ENCODE data around the gene ACVR1B. TPM values are rescaled to one million over a fixed set of nuclear protein-coding genes. Genes with fewer than 3 reads are reported as not detected.

ACVR1B gene
- total and polyA plus RNA-seq, 2 donors (not counting 1 experiment from before 2014, with no cell fraction given): 3.4 to 10.6 TPM

- ATAC-seq (ENCODE audit: low read depth): peak; percentile 2
- POLR2A ChIA-PET: interaction anchor here (1.0 to 4.0 kb wide), 5 partner anchors 12 to 32 kb away, joined by 3 to 31 read pairs (median 4); partner anchors contain the start of genes ATG101, NR4A1 and TAMALIN
Observed at GRCh38 chr12:52037248-52037861, 85.9 kb downstream of the ACVR1B start.

More at GRCh38 chr12:52037248-52037861, 85.9 kb downstream of the ACVR1B start:
- peak overlapping the region in 1 of 2 donors; percentile 54 for H3K27ac ChIP-seq (ENCODE audit: low read length in 2 of 2)
- peak; percentile 63 for DNase-seq
- intact Hi-C loops (cut with micrococcal nuclease): loop anchor here (1.0 kb wide), 2 partner anchors 13 to 32 kb away; partner anchors contain the start of gene ATG101
- H2AFZ ChIP-seq (ENCODE audit: insufficient read depth, low read depth, low read length, poor library complexity, severe bottlenecking): peak overlapping the region; percentile 35
- peaks cover under 1% of the 10 kb centered on the region for H3K79me2 ChIP-seq (ENCODE audit: control insufficient read depth, insufficient read depth, low read length)
- Mint-ChIP-seq H3K4me3 (peak overlapping the region; percentile 76), H3K27me3 (no peaks in the 10 kb centered on the region), H3K27ac (peak overlapping the region; percentile 72), H3K9me3 (ENCODE audit: insufficient read depth) (no peaks in the 10 kb centered on the region), H3K4me1 (peaks cover 82% of the 10 kb centered on the region)
- peak overlapping the region in 4 of 5 experiments; percentile 52 to 71 (median 58) for H3K4me3 ChIP-seq (ENCODE audit: control extremely low read depth in 1 of 5, extremely low read depth in 1 of 5, insufficient read depth in 1 of 5, low read depth in 2 of 5, low read length in 4 of 5)
- no peaks in the 10 kb centered on the region for H3K9me3 ChIP-seq (ENCODE audit: control extremely low read depth in 1 of 3, control insufficient read depth in 2 of 3, insufficient read depth in 1 of 3, low read length in 2 of 3)
- TF ChIP-seq EZH2 (IDR thresholded peaks at IDR 0.05; ENCODE audit: borderline replicate concordance, insufficient read depth, low read depth, low read length, poor library complexity, severe bottlenecking): no peak
- TF ChIP-seq CTCF (IDR thresholded peaks at IDR 0.05): no peak
- peak overlapping the region; percentile 77 for H3K9ac ChIP-seq (ENCODE audit: low read length)
- CTCF ChIA-PET: interaction anchor here (0.8 to 32.6 kb wide), 4 partner anchors 13 to 45 kb away, joined by 3 to 1315 read pairs (median 68); partner anchors contain the start of genes ATG101, NR4A1 and SMIM41
- 3% methylated on average over 59 of the region's 59 CpGs for WGBS (ENCODE audit: insufficient coverage)
- H3K27me3 ChIP-seq (replicated peaks in 1 of 4; ENCODE audit: control extremely low read depth in 1 of 4, control insufficient read depth in 3 of 4, insufficient read depth in 4 of 4, low read length in 3 of 4): peaks cover 0 to 2% (median 0%) of the 10 kb centered on the region in 4 experiments
- H3K36me3 ChIP-seq (replicated peaks in 1 of 2; ENCODE audit: control extremely low read depth in 1 of 2, control insufficient read depth in 1 of 2, extremely low read depth in 1 of 2, insufficient read depth in 2 of 2, low read length in 1 of 2): no peaks in the 10 kb centered on the region
- no peaks in the 10 kb centered on the region for H4K20me1 ChIP-seq (ENCODE audit: control insufficient read depth, insufficient read depth, low read length, poor library complexity, severe bottlenecking)
- peak overlapping the region; percentile 98 for H3K4me2 ChIP-seq (replicated peaks; ENCODE audit: low read depth, low read length, poor library complexity, severe bottlenecking)
- H3K4me1 ChIP-seq (ENCODE audit: control insufficient read depth in 2 of 2, insufficient read depth in 2 of 2, low read length in 2 of 2): peaks cover 45 to 67% of the 10 kb centered on the region in 2 donors

All from B cell (primary cell).